SHP77 (cell line): ENCODE data around the gene PJA1.

Experiments used
- DNase-seq, 2 experiments: peaks; one replicate each; lab custom pipeline; 2025; lab: John Stamatoyannopoulos, UW

PJA1 gene

DNA sequence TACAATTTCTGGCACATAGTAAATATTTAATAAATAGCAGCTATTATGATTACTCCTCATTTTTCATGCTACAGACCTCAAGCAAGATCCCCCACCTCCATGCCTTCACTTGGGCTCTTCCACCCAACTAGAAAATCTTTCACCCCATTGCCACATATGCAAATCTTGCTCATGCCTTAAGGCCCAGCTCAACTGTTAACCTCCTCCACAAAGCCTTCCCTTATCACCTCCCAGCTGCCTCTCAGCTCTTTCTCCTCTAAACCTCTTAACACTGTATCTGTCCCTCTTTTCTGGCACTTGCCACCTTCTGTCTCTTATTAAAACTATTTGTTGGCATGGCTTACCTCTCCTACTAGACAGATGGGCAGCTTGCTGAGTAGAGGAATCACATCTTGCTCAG lies 51.5 kb downstream of the PJA1 start:
- no peak for DNase-seq
